T-helper 22 cell (primary cell): ENCODE measurements around the gene CAMK1D.
"Not testable (repeated sequence)": the region's sequence is repeated elsewhere in the genome, so short reads cannot be mapped to it uniquely, and the experiment has no call there.

Source experiments
- DNase-seq: peaks from one replicate; pipeline ENCODE4 v3.0.0-alpha.2; 2020; ENCODE audit warnings: low read depth

The CAMK1D gene

GRCh38 chr10:12466704-12467305 is 117.5 kb downstream of the CAMK1D start:
- DNase-seq, result no peak

DNA sequence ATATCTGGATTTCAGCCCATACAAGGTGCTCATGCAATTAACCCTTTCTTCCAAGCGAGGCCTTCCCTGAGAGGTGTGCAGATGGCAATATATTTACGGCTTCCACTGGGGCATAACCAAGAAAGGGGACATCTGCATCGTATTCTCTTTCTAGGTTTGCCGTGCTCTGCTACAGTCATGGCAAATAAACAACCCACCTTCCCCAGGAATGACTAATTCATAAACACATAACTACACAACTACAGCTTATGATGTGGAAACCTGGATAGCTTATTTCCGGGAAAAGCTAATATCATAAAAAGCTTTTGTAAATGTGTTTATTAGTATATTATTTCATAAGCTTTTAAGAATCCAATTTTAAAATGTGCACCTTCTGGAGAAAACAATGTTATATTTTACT is 120.0 kb downstream of the CAMK1D start:
- no peak for DNase-seq

DNA sequence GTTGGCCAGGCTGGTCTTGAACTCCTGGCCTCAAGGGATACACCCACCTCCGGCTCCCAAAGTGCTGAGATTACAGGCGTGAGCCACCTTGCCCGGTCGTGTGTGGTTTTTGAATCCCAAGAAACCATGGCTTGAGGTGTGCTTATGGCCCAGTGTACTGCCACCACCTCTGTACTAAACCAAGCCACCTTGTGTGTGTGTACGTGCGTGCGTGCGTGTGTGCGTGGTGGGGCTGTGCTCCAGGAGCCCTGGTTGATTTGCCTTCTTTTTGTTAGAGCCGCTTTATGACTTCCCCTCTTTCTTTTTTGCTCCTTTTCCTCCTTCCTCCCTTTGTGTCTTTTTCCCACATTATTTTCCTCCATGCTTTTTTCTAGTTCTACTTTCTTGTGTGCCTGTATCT is 121.4 kb downstream of the CAMK1D start:
- DNase-seq, result no peak

DNA sequence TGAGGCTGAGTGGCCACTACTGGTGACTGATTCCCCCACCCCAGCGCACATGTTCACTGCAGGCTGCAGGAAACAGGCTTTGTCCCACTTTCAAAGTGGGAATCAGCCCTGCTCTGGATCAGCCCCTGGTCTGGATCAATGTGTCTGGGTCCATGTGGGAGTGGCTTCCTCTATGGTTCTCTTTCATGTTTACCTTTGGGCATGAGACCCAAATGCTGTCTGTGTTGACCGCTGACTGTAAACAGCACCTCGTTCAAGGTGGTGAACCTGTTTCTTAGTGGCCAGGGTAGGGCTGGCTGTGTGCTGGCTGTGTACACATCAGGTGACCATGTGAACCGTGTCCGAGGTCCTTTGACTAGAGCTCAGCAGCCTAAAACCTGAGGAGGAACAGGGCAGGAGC is 121.8 kb downstream of the CAMK1D start:
- no peak for DNase-seq

DNA sequence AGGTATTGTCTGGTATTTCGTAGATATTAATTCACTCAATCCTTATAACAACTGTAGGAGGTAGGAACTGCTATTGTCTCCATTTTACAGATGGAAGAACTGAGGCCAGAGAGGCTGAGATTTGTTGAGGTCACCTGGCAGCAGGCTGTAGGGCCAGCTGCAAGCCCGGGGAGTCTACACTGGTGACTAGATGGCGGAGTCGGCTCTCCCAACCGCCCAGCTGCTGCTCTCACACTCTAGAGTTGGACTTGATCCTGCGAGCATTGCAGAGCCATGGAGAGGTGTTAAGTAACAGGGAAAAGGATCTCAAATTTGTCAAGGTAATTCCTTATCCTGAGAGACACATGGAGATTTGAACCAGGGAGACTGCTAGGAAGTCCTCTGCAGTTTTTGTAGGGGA is 124.1 kb downstream of the CAMK1D start:
- DNase-seq, result no peak

GRCh38 chr10:12474727-12475412 is 125.5 kb downstream of the CAMK1D start:
- no peak for DNase-seq

- no peak for DNase-seq
Measured at GRCh38 chr10:12476656-12477055, 127.3 kb downstream of the CAMK1D start.

DNA sequence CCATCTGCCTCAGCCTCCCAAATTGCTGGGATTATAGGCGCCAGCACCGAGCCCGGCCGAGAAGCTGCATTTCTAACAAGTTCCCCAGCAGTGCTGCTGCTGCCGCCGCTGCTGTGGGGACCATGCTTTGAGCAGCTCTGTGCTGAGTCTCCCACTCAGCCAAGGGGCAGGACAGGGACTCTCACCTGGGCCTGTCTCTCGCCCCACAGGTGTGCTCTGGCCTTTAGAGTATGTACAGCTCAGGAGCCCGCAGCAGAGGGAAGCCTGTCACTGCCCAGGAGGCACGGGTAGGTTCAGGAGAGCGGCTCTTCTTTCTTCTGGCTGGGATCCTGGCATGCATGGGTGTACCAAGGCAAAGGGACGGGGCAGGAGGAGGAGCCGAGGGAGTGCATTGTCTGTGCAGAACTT is 130.1 kb downstream of the CAMK1D start:
- DNase-seq, result no peak

GRCh38 chr10:12479924-12480323 is 130.6 kb downstream of the CAMK1D start:
- no peak for DNase-seq

- no peak for DNase-seq
Measured at GRCh38 chr10:12480440-12480839, 131.1 kb downstream of the CAMK1D start.

DNA sequence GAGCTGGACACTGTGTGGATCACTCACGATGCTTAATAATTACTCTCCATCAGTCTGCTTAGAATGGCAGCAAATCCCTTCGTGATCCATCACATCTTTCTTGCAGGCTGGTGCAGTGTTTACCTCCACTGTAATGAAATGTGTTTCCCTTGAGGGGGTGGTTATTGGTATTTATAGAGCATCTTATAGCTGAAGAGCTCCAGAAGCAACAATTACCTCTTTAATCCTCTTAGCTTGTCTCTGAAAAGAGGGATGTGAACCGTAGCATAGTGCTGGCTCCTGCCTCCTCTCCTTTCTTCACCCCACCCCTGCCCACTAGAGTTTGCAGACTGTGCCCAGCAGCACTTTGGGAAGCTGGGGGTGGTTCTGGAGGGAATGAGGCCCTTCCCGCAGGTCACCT is 132.6 kb downstream of the CAMK1D start:
- DNase-seq, result no peak

- no peak for DNase-seq
Measured at GRCh38 chr10:12482587-12482986, 133.2 kb downstream of the CAMK1D start.

DNA sequence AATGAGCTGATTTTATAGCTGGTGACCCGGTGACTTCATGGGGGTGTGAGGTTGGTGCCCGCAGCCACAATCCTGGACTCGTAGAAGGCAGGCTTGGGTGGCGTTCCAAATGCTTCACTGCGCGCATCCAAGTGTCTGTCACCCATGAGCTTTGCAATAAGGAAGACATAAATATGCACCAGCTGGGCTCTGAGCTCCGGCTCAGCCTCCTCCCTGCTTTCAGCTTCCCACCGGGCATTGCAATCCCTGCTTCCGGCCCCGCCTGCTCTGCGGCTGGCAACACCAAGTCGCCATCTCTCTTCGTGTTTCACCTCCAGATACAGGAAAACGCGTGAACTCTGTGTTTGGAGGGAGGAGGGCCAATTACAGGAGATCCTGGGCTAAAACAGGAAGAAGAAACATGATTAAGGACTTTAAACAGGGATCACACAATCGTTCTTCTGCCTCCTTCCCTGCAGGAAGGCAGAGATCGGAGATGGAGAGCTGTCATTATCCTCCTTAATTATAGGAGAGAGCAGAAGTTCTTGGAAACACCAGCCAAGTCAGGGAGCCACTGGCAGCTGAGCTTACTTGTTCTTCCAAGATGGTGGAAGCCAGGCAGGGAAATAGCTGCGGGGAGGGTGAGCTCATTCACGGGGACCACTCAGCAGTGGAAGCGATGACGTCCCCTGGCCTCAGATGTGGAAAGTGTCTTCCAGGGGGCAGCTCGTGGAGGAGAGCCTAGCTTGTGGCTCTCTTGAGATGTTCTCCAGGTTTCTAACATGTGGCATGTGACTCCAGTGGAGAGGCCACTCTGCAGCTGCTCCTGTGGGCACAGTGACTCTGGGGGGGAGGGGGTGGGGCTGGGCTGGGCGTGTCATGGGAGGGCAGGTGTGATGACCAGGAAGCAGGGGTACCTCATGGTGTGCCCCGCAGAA is 134.9 kb downstream of the CAMK1D start:
- no peak for DNase-seq

- DNase-seq, result no peak
Measured at GRCh38 chr10:12484941-12485805, 135.8 kb downstream of the CAMK1D start.

DNA sequence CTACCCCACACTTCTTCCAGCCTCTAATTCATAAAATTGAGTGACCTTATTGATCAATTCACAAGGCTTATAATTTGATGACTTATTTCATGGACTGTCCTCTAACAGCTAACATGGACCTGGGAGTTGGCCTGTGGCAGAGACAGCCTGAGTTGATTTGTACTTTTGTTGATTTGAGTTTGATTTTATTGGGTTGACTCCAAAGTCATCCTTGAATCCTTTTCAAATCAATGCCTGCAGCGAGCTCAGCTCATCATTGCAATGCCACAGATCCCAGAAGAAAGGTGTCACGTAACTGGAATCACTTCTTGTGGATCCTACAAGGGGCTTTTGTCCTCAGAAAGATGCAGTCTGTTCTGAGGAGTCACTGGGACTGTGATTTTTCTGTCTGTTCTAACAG is 138.0 kb downstream of the CAMK1D start:
- no peak for DNase-seq

DNA sequence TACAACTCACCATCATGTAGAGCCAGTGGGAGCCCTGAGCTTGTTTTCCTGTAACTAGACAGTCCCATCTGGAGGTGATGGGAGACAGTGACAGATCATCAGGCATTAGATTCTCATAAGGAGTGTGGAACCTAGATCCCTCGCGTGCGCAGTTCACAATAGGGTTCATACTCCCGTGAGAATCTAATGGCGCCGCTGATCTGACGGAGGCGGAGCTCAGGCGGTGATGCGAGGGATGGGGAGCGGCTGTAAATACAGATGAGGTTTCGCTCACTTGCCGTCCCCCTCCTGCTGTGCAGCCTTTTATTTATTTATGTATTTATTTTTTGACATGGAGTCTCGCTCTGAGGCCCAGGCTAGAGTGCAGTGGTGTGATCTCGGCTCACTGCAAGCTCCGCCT is 139.3 kb downstream of the CAMK1D start:
- no peak for DNase-seq

- no peak for DNase-seq
Measured at GRCh38 chr10:12489357-12489756, 140.0 kb downstream of the CAMK1D start.

GRCh38 chr10:12489806-12490205 is 140.5 kb downstream of the CAMK1D start:
- no peak for DNase-seq

- DNase-seq, result no peak
Measured at GRCh38 chr10:12490963-12491362, 141.6 kb downstream of the CAMK1D start.

- DNase-seq, result no peak
Measured at GRCh38 chr10:12491491-12491890, 142.1 kb downstream of the CAMK1D start.

GRCh38 chr10:12492016-12492415 is 142.7 kb downstream of the CAMK1D start:
- DNase-seq, result no peak

DNA sequence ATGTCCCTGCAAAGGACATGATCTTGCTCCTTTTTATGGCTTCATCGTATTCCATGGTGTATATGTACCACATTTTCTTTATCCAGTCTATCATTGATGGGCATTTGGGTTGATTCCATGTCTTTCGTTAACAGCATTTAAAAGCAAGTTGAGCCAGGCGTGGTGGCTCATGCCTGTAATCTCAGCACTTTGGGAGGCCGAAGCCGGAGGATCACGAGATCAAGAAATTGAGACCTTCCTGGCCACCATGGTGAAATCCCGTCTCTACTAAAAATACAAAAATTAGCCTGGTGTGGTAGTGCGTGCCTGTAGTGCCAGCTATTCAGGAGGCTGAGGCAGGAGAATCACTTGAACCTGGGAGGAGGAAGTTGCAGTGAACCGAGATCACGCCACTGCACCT is 147.7 kb downstream of the CAMK1D start:
- DNase-seq, result not testable (repeated sequence)
